ENCODE data around the gene PRR19.
"Not testable (repeated sequence)": the region's sequence is repeated elsewhere in the genome, so short reads cannot be mapped to it uniquely, and the experiment has no call there.

The PRR19 gene

DNA sequence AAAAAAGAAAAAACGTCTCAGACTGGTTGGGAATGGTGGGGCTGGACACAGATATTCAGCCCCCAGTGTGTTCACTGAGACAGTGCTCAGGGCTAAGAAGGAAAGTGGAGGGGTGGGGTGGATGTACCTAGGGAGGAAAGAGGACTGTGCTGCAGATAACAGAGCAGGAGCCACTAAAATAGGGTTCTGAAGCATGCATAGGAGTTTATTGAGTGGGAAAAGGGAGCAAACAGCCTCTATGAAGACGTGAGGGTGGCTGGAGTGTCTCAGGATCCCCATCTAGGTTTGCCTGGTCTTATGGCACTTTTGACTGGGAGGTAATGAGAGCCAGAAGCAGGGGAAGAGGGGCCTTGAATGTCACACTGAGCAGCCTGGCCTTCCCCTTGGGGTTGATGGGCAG lies 26.9 kb downstream of the PRR19 start:
- DNase-seq: no peak

DNA sequence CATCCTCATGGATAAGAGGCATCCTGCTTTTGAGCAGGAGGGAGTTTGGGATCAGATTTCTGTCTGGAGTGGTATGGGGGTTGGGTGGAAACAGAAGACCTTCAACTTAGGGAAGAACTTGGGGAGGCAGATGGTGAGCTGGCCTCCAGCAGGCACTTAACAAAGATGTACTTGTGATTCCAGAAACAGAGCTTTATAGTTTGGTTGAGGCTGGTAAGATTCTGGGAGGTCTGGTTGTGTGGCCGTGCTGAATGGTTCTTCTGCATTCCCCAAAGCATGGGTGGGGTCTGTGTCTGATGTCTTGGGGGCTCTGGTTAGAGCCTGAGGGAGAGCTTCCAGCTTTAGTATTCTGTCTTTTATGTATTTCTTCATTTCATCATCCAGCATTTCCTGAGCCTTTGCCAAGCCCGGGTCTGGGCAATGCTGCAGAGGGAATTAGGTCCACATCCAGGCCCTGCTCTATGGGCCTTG lies 28.3 kb downstream of the PRR19 start:
- DNase-seq: no peak

DNA sequence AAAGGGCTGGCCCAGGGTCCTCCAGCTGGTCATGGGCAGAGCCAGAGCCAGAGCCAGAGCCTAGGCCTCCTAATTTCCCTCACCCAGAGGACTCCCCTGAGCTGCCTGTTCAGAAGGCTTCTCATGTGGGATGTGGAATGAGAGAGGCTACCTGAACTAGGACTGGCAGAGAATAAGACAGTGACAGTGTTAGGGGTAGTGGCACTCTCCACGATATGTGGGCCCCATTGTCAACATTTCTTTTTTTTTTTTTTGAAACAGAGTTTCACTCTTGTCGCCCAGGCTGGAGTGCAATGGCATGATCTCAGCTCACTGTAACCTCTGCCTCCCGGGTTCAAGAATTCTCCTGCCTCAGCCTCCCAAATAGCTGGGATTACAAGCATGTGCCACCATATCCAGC lies 29.4 kb downstream of the PRR19 start:
- not testable (repeated sequence) for DNase-seq

DNA sequence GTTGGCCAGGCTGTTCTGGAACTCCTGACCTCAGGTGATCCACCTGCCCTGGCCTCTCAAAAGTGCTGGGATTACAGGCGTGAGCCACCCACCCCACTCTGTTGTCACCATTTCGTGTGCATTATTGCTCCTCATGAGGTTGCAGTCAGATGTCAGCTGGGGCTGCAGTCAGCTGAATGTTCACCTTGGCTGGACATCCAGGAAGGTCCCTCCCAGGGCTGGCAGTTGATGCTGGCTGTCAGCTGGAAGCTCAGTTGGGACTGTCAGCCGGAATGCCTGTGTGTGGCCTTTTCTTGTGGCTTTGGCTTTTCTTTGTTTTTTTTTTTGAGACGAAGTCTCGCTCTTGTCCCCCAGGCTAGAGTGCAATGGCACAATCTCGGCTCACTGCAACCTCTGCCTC lies 30.1 kb downstream of the PRR19 start:
- DNase-seq: no peak

DNA sequence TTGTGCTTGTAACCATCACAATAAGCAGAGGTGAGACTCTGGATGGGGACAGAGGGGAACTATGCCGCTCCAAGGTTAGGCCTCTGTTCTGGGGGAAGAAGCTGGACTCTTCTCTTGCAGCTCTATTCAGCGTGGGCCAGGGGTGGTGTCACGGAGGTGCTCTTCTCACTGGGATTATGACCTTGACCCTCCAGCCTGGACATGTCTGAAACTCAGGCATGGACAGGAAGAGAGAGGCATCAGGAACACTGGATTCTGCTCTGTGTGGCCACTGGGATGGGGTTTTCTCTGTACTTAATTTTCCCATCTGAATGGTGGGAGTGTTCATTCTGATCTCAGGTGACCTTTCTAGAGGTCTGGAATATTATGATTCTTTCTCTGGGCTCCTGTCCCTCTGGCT lies 31.1 kb downstream of the PRR19 start:
- DNase-seq: no peak

DNA sequence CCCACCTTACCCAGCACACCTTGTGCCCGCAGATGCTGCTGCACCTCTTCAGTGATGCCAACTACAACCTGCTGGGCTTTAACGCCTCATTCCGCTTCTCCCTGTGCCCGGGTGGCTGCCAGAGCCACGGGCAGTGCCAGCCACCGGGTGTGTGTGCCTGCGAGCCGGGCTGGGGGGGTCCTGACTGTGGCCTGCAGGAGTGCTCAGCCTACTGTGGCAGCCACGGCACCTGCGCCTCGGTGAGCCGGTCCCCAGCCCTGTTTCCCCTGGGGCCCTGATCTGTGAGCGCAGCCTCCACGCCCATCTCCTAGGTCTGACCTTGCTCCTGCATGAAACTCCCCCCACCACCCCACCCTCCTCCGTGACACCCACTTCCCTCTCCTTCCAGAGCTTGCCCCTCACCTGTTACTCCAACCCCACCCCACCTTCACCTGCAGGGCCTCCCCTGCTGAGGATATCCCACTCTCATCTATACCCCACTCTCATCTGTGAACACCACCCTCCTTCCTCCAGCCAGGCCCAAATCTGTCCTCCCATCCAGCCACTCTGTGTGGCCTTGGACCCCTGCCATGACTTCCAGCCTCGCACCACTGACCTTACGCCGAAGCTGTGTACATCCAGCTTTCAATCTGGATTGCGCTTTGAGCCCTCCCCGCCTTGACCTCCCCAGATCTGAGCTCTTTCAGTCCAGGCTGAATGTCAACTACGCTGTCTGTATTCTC lies 32.2 kb downstream of the PRR19 start:
- no peak for DNase-seq

DNA sequence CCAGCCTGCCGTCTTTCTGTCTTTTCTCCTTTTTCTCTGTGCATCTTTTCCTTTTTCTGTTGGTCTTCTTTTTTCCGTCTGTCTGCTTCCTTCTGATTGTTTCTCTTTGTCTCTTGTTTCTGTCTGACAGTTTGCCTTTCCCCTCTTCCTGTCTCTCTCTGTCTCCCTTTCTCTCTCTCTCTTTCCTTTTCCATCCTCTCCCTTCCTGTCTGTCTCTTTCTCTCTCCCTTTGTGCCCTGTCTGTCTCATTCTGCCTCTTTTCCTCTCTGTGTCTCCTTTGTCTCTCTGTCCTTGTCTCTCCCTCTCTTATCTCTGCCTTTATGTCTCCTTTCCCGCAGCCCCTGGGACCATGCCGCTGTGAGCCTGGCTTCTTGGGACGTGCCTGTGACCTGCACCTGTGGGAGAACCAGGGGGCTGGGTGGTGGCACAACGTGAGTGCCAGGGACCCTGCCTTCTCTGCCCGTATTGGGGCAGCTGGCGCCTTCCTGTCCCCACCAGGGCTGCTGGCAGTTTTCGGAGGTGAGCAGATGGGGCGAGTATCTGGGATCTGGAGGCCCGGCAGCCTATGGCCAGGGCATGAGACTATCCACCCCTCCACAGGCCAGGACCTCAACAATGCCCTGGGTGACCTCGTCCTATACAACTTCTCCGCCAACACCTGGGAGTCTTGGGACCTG lies 32.9 kb downstream of the PRR19 start:
- no peak for DNase-seq

DNA sequence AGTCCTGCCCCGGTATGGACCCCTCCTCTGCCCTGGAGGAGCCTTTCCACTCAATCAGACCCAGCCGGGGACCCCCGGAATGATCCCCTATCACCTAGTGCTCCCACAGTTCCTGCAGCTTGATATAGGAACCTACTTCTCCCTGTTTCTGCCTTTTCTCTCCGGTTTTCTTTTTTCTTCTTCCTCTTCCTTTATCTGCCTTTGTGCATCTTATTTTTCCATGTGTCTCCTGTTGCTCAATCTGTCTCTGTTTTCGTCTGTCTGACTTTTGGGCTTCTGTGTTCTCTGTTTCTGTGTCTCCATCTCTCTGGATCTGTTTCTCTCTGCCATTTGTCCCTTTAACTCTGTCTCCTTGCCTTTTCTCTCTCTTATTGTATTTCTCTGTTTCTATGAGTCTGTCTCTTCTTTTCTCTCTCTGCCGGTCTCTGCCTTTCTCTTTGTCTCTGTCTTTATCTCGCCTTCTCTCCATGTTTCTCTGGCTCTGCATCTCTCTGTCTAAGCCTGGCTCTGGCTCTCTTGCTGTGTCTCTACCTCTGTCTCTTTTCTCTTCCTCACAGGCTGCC lies 33.5 kb downstream of the PRR19 start:
- peak; percentile 60 for DNase-seq

DNA sequence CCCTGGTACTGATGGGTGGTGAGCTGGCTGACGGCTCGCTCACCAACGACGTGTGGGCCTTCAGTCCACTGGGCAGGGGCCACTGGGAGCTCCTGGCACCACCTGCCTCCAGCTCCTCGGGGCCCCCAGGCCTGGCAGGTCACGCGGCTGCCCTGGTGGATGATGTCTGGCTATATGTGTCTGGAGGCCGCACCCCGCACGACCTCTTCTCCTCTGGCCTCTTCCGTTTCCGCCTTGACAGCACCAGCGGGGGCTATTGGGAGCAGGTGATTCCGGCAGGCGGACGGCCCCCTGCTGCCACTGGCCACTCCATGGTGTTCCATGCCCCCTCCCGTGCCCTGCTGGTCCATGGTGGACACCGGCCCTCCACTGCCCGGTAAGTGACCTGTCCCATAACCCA lies 34.0 kb downstream of the PRR19 start:
- DNase-seq: no peak

DNA sequence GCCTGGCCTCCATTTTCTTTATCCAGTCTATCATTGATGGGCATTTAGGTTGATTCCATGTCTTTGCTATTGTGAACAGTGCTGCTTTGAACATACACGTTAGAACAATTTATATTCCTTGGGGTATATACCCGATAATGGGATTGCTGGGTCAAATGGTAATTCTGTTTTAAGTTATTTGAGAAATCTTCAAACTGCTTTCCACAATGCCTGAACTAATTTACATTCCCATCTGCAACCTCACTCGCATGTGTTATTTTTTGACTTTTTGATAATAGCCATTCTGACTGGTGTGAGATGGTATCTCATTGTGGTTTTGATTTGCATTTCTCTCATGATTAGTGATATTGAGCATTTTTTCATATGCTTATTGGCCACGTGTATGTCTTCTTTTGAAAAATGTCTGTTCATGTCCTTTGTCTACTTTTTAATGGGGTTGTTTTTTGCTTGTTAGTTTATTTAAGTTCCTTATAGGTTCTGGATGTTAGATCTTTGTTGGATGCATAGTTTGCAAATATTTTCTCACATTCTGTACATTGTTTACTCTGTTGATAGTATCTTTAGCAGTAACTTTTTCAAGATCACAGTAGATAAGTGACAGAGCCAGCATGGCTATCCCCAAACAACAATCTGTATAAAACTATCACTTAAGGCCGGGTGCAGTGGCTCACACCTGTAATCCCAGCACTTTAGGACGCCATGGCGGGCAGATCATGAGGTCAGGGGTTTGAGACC lies 37.4 kb downstream of the PRR19 start:
- DNase-seq: not testable (repeated sequence)

DNA sequence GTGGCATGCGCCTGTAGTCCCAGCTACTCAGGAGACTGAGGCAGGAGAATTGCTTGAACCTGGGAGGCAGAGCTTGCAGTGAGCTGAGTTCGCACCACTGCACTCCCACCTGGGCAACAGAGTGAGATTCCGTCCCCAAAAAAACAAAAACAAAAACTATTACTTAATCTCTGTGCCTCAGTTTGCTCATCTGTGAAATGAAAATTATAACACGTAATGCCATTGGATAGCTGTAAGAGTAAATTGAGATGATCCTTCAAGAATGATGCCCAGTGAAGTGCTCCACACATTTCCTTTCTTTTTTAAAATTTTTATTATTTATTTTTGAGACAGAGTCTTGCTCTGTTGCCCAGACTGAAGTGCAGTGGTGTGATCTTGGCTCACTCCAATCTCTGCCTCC lies 38.0 kb downstream of the PRR19 start:
- DNase-seq: not testable (repeated sequence)

DNA sequence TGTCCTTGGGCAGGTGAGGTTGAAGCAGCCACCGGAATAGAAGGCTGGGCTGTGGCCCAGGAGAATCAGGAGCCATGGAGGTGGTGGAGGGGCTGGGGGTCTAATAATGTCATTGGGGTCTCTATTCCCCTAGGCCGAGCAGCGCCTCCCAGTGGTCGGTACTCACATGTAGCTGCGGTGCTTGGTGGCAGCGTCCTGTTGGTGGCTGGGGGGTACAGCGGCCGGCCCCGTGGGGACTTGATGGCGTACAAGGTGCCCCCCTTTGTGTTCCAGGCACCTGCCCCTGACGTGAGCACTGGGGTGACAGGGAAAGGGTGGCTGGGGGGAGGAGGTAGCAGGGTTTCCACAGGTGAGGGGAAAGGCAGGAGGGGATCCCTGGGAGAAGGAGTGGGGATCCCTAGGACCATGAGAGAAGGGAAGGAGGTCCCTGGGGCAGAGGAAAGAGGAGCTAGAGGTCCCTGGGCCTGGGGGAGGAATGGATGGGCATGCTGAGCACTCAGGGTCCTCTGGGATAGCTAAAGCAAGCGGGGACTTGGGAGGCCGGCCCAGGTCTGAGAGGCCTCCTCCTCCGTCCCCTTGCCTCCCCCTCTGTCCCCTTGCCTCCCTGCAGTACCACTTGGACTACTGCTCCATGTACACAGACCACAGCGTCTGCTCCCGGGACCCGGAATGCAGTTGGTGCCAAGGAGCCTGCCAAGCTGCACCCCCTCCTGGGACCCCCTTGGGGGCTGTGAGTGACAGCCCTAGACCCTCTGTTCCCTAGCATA lies 41.6 kb downstream of the PRR19 start:
- DNase-seq: no peak

DNA sequence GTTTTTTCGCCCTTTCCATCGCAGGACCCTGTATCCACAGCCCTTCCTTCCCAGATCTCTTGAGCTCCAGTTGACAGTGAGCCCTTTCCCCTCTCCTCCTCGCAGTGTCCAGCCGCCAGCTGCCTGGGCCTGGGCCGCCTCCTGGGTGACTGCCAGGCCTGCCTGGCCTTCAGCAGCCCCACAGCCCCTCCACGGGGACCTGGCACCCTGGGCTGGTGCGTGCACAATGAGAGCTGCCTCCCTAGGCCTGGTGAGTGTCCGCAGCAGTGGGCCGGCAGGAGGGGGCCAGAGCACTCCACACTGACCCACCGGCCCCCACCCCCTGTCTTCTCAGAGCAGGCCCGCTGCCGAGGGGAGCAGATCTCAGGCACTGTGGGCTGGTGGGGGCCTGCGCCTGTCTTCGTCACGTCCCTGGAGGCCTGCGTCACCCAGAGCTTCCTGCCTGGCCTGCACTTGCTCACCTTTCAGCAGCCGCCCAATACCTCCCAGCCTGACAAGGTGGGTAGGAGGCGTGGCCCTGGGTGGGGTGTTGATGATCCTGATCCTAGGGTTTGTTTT lies 42.5 kb downstream of the PRR19 start:
- no peak for DNase-seq

DNA sequence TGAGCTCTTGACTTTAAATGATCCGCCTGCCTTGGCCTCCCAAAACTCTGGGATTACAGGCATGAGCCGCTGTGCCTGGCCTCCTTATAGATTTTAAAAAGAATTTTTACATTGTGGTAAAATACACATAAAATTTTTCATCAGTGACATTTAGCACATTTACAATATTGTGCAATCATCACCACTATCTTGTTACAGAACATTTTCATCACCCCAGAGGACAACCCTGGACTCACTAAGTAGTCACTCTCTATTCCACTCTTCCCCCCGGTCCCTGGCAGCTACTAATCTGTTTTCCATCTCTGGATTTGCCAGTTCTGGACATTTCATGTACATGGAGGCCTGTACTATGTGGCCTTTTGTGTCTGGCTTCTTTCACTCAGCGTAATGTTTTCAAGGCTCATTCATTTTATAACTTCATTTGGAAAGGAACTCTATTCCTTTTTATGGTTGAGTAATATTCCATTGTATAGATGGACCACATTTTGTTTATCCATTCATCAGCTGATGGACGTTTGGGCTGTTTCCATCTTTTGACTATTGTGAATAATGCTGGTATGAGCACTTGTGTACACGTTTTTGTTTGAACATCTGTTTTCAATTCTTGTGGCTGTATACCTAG lies 43.4 kb downstream of the PRR19 start:
- peak; percentile 5 for DNase-seq

DNA sequence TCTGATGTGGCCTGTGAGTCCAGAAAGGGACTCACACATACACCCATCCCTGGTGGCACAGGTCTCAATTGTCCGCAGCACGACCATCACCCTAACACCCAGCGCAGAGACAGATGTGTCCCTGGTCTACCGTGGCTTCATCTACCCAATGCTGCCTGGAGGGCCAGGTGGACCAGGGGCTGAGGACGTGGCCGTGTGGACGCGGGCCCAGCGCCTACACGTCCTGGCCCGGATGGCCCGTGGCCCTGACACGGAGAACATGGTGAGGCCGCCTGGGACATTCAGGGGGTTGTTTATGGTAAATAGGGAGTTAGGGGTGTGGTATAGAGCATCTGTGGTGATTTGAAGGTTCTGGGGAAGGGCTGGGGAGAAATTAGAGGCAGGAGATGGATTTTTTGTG lies 46.3 kb downstream of the PRR19 start:
- no peak for DNase-seq

DNA sequence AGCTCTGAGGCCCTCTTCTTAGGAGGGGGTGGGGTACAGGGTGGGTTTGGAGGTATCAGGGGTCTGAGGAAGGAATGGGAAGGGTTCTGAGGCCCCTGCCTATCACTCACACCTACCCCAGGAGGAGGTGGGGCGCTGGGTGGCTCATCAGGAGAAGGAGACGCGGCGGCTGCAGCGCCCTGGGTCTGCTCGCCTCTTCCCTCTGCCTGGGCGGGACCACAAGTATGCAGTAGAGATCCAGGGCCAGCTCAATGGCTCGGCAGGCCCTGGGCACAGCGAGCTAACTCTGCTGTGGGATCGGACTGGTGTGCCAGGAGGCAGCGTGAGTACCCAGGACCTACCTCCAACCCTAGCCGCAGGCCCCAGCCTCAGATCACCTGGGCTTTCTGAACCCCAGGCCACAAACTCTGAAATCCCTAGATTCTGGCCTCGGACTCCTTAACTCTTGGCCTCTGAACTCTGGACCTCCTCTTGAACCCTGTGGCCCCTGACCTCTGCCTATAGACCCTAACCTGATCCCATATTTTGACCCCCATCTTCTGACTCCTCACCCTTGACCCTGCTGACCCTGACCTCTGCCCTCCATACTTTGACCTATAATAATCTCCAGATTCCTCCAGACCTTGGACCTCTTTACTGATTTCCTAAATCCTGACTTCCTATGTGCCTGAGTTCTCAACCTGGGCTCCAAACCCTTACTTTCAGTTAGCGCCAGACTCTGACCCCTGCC lies 47.6 kb downstream of the PRR19 start:
- DNase-seq: no peak

DNA sequence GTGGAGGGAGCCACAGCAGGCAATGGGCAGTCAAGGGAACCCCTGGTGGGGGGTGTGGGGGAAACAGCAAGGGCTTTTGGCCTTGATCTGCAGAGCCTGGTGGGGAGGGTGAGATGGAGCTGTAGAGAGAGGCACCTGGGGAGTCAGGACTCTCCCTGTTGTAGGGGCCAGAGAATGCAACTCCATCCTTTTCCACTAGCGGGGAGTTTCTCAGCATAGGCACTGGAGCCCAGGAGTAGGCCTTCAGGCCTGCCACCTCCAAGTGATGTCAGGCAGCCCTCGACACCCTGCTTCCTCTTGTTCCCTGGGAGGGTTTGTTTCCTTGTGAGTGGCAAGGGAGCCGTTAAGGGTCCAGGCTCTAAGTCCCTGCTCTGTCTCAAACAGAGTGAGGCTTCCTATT lies 48.5 kb downstream of the PRR19 start:
- DNase-seq: no peak

DNA sequence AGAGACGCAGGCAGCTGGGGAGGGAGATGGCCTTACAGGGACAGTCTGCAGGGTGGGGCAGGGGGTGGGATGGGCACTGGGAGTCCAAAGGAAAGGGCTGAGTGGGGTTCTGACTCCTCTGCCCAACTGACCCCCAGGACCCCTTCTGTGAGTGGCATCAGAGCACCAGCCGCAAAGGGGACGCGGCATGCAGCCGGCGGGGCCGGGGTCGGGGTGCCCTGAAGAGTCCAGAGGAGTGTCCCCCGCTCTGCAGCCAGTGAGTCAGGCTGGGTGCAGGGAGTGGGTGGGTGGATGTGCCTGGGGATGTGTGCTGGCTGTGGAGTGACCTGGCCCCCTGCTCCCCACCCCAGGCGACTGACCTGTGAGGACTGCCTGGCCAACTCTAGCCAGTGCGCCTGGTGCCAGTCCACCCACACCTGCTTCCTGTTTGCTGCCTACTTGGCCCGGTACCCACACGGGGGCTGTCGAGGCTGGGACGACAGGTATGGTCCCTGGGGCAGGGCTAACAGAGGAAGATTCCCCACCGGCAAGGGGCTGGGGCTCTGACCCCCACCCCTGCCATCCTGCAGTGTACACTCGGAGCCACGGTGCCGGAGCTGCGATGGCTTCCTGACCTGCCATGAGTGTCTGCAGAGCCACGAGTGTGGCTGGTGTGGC lies 49.3 kb downstream of the PRR19 start:
- DNase-seq: no peak

DNA sequence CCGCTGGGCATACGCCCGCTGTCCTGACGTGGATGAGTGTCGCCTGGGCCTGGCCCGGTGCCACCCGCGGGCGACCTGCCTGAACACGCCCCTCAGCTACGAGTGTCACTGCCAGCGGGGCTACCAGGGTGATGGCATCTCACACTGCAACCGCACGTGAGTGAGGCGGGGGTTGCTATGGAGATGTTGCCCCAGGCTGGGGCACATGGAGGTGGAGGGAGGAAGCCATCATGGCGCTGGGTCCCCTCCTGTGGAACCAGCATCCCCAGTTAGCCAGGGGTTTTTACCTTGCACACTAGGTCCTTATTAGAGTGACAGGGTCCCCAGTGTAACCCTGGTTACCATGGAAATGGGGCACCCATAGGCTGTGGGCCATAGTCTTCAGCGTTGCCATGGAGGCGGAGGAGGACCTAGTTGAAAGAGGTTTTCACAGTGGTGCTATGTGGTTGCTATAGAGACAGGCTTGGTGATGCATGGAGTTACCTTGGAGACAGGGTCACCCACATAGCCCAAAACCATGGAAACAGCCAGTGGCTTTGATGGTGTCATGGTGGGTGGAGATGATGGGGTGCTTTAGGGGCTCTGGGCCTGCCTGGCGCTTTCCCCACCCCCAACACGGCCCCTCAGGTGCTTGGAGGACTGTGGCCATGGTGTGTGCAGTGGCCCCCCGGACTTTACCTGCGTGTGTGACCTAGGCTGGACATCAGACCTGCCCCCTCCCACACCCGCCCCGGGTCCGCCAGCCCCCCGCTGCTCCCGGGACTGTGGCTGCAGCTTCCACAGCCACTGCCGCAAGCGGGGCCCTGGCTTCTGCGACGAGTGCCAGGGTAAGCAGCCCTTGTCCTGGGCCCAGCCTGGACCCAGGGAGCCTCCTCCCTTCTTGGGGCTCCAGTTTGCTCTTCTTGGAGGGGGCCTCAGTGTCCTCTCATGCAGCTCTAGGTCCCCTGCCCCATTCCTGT lies 50.6 kb downstream of the PRR19 start:
- no peak for DNase-seq
